NK-92 treated with Interleukin-12 subunit alpha and Interleukin-12 subunit beta, amount 100 ng/mL, for 24 hours (cell line): ENCODE data around the gene GPR21.

Experiments
- DNase-seq: peaks from one replicate; lab custom pipeline; 2025; lab: John Stamatoyannopoulos, UW

Gene GPR21

DNA sequence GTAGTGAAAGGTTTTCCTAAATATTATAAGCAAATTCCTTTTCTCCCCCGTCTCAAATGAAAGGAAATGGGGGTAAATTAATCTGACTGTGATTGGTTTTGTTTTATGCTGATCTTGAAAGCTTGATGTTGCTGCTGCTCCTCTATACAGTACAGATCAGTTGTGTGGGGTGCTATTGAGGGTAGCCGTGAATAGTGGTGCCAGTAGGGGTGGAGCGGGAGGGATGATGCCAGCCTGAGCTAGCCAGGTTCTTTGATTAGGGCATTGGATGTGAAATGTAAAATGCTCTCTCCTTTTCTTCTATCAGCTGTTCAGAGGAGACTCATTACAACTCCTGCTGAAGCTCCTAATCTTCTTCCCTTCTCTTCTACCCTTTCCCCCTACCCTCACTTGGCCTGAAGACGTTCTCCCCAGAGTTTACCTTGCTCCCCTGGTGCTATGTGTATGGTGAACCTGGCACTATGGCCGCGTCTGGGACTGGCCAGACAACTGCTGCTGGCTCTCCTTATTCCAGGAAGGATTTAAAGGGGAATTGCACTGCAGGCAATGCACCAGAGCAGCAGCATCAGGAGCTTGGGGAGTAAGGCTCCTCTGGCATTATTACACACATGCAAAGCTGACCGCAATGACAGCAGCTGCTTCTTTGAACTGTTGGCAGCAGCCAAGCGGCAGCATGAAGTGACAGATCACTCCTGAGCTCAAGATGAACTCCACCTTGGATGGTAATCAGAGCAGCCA lies 566 bp downstream of the GPR21 start:
- no peak for DNase-seq

- no peak for DNase-seq
Measured at GRCh38 chr9:123034881-123035510, 1.5 kb downstream of the GPR21 start.

DNA sequence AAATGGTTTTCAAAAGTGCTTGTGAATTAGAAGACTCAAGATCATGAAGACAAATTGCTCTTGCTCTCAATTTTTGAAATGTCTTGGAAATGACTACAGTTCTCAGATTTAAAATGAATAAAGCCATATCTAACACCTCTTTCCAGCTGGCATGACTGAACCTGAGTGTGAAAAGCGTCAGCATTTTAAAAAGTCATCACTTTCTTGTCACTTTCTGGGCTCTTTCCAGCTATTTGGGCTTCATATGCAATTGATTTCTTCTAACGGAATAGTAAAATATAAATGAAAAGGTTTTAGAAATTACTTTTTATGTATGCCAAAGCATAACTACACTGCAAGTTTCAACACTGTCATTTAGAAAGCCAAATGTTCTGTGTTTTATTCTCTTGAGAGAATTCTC lies 2.3 kb downstream of the GPR21 start:
- DNase-seq = no peak

GRCh38 chr9:123036893-123037545 lies 3.6 kb downstream of the GPR21 start:
- no peak for DNase-seq

DNA sequence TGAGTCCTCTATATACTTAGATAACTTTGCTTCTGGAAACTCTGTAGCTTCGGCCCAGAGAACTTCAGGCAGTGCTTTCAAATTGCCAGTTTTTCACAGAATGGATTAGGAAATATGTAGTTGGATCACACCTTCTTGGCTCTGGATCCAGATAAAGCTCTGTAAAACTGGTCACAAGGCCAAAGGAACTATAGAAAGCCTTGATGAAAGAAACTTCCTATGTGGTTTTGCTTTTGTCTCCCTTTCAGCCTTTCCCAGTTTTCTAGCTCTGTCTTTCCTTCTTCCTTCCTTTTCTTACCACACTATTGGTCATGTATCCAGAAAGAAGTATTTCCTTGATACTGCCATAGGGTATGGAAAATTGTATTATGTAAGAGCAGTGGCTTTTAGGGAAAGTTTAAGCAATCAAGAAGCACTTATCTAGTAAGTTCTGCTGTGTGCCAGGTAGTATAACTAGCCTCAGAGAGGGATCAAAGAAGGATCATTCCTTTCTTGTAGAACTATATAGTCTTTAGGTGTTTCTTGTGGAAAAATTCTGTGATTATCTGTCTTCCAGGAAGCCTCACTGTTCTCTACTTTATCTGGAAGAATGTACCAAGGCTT lies 6.3 kb downstream of the GPR21 start:
- no peak for DNase-seq

- DNase-seq = no peak
Measured at GRCh38 chr9:123040801-123041200, 7.3 kb downstream of the GPR21 start.

- no peak for DNase-seq
Measured at GRCh38 chr9:123041489-123041888, 8.0 kb downstream of the GPR21 start.

GRCh38 chr9:123043081-123043939 lies 9.8 kb downstream of the GPR21 start:
- no peak for DNase-seq

DNA sequence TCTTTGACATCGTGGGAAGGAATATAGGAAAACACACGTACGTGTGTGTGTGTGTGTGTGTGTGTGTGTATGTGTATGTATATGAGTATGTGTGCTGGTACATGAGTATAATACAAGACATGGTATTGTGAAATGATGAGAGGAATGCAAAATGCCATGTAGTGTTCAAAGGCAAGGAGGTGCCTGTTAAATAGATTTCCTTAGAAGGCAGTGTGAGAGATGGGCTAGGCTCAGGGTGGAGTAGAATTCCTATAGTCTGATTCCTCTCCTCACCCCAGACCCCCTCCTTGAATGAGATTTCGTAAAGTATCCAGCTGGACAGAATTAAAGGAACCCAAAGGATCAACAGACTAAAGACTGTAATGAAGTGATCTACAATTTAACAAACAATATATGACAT lies 11.1 kb downstream of the GPR21 start:
- no peak for DNase-seq

GRCh38 chr9:123046406-123047195 lies 13.1 kb downstream of the GPR21 start:
- DNase-seq = no peak

GRCh38 chr9:123048748-123049147 lies 15.3 kb downstream of the GPR21 start:
- no peak for DNase-seq

DNA sequence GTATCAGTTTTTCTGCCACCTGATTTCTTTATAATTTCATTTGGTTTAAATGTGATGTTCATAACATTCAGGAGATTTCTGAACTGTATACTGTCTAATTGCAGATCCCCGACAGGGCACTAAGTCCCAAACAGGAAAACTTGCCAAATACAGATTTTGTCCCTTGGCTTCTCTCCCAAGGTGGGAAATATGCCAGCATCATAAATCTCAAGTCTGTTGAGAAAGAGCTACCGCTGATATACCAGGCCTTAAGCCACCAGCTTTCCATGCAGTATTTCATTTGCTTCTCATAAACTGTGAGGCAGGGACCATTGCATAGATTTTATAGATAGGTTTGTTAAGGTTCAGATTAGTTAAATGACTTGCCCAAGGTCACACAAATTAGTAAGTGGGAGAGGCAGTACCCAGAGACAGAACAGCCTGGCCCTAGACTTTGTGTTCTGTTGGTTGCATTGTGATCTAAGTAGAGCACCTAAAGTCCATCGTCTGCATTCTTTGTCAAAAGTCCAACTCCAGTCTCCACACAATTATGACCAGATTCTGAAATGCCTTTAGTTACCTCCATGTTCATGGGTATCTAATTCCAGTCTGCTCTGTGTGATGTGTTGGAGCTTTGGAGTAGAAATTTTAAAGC lies 16.2 kb downstream of the GPR21 start:
- no peak for DNase-seq

GRCh38 chr9:123053046-123053445 lies 19.6 kb downstream of the GPR21 start:
- DNase-seq = no peak

GRCh38 chr9:123053711-123054110 lies 20.2 kb downstream of the GPR21 start:
- DNase-seq = no peak

DNA sequence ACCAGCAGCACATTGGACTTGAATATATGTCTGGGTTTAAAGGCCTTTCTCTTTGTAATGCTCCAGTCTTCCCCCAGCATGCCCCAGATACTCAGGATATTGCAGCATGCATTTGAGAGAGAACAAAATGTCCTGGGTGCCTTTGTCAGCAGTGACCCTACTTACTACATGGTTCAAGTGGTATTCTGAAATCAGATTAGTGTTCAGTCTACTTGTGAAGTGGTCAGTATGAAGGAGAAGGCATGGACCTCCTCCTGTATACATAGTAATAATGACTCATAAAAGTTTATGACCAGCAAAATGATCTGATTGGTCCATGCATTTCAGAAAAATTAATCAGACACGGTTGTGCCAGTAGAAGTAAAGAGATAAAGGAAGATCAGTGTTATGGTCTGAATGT lies 25.4 kb downstream of the GPR21 start:
- DNase-seq = no peak

GRCh38 chr9:123059472-123060220 lies 26.2 kb downstream of the GPR21 start:
- DNase-seq = no peak

GRCh38 chr9:123061216-123061615 lies 27.7 kb downstream of the GPR21 start:
- no peak for DNase-seq

DNA sequence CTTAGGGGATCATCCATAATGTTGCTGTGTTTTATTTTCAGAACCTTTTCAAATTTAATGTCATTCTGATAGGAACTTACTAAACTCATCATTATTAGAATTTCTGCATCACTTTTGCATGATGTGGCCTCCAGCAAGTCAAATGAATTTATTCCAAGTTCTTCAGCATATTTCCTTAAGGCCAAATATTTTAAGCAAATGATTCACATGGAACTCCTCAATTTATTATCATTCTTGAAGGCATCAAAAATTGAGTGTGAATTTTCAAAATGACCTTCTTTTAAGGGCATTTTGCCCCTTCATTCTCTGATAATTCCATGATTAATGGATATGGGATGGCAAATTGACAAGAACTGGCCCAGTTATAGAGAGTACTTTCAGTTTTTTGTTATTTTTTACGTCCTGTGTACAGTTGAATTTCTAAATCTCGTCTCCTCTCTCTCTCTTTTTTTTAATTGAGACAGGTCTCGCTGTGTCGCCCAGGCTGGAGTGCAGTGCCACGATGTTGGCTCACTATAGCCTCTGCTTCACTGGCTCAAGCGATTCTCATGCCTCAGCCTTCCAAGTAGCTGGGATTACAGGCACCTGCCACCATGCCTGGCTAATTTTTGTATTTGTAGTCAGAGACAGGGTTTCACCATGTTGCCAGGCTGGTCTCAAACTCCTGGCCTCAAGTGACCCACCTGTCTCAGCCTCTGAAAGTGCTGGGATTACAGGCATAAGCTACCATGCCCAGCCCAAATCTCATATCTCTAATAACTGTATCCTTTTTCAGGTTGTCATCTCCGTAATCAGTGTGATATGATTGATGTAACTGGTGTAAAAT lies 29.1 kb downstream of the GPR21 start:
- DNase-seq = no peak

- no peak for DNase-seq
Measured at GRCh38 chr9:123063177-123063598, 29.7 kb downstream of the GPR21 start.
